Medulla oblongata (tissue), 1 donor: ENCODE measurements around the gene STAT3.
"Not testable (repeated sequence)": the region's sequence is repeated elsewhere in the genome, so short reads cannot be mapped to it uniquely, and the experiment has no call there.

Source experiments
- DNase-seq: peaks from one replicate; pipeline ENCODE4 v3.0.0-alpha.2; 2015; ENCODE audit errors: extremely low spot score

Gene STAT3

GRCh38 chr17:42348104-42348503 is 40.1 kb downstream of the STAT3 start:
- DNase-seq = no peak

DNA sequence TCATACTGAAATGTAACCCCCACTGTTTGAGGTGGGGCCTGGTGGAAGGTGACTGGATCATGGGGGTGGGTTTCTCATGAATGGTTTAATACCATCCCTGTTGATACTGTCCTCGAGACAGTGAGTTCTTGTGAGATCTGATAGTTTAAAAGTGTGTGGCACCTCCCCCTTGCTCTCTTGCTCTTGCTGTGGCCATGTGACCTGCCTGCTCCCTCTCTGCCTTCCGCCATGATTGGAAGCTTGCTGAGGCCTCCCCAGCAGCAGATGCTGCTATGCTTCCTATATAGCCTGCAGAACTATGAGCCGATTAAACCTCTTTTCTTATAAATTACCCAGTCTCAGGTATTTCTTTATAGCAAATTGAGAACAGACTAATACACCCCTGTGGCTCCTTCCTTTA is 40.6 kb downstream of the STAT3 start:
- DNase-seq = no peak

- no peak for DNase-seq
Observed at GRCh38 chr17:42347198-42347597, 41.0 kb downstream of the STAT3 start.

GRCh38 chr17:42346481-42346880 is 41.8 kb downstream of the STAT3 start:
- DNase-seq = peak; percentile 51

DNA sequence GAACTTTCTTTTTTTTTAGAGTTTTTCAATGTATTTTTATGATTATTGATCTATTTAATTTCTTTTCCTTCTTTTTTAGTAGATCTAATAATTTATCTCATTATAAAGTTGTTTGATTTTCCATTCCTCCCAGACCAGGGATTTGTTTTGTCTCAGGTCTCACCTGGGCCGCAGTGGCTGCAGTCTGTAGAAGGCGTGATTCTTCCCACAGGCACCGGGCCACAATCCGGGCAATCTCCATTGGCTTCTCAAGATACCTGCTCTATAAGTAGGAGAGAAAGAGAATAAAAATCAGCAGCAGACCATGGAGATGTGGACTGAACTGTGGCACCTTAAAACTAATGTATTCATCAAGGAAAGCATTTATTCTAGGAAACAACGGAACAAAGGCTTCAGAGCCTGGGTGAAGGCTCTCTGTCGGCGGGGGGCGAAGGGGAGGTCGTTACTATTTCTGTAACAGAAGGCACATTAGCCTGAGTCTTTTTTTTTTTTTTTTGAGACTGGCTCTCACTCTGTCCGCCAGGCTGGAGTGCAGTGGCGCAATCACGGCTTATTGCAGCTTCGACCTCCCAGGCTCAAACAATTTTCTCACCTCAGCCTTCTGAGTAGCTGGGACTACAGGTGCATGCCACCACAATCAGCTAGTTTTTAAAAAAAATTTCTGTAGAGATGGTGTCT is 42.7 kb downstream of the STAT3 start:
- peak; percentile 40 for DNase-seq

DNA sequence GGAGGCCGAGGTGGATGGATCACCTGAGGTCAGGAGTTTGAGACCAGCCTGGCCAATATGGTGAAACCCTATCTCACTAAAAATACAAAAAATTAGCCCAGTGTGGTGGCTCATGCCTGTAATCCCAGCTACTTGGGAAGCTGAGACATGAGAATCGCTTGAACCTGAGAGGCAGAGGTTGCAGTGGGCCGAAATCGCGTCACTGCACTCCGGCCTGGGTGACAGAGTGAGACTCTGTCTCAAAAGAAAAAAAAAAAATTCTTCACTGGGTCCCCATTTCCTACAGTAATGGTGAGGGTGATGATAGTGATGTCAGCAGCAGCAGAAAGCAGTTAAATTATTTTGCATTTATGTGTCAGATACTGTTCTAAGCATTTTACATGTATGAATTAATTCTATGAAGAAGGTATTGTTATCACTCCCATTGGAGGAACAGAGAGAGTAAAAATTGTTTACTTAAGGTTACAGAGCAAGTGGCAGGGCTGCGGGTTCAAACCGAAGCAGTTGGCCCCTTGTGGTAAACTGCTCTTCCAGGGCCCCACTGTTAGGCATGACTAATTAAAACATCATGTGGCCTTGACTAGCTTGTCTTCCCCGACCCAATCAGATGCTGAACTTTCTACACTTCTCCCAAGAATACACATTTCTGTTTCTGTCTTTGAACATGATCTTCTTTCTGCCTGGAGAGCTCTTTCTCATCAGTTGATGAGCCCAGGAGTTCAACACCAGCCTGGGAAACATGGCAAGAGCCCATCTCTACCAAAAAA is 45.8 kb downstream of the STAT3 start:
- no peak for DNase-seq

- no peak for DNase-seq
Observed at GRCh38 chr17:42341568-42341967, 46.7 kb downstream of the STAT3 start.

DNA sequence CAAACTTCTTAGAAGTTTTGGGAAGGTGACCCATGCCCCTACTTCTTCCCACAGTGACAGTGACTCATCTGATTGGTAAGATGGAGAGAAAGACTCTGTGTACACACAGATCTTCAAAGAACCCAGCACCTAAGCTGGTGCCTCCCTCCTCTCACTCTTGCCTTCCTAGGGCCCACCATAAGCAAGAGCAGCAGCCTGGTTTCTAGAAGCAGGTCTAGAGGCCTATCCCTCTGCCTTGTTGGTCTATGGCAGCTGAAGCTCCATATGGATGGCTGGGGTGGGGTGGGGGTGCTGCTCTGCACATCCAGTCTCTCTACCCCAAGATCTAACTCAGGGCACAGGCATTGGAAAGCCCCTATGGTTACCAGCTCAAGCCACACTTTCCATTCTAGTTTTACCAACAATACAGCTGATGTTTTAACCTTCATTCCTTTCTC is 47.5 kb downstream of the STAT3 start:
- no peak for DNase-seq

DNA sequence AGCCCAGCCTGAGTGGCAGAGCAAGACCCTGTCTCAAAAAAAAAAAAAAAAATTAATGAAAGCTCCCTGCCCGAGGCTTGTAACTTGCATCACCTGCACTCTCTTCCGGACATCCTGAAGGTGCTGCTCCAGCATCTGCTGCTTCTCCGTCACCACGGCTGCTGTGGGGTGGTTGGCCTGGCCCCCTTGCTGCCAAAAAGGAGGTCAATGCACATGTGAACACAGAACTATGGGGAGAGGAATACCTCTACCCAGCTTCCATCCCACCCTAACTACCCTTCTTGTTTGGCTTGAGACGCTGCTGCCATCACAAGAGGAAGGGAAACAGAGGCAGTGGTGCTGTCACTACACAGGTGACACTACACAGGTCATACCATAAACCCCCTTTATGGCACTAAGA is 49.0 kb downstream of the STAT3 start:
- no peak for DNase-seq

DNA sequence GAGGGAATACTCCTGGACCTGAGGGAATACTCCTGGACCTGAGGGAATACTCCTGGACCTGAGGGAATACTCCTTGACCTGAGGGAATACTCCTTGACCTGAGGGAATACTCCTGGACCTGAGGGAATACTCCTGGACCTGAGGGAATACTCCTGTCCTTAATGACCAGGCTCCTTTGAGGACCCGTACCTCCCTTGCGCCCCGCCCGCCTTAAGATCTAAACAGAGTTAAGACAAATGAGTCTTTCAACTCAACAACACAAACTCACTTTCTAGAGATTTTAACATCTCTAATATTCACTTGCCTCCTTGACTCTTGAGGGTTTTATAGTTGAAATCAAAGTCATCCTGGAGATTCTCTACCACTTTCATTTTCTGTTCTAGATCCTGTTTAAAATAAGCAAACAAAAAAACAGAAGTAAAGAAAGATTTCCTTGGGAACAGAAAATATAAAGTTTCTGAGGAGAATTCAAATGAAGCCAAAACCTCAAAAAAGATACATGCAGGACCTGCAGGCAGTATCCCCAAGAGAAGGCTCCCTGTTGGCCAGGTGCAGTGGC is 49.7 kb downstream of the STAT3 start:
- no peak for DNase-seq

DNA sequence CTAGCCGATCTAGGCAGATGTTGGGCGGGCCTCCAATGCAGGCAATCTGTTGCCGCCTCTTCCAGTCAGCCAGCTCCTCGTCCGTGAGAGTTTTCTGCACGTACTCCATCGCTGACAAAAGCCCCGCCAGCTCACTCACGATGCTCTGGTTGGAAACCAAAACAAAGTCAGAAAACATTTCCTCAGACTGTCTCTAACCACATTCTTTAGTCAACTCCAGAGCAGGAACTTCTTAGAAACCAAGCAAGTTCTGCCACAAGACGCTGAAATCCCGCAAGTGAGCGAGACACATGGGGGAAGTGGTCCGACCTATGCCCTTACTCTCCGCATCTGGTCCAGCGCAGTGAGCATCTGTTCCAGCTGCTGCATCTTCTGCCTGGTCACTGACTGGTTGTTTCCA is 50.8 kb downstream of the STAT3 start:
- peak; percentile 56 for DNase-seq

GRCh38 chr17:42334677-42335076 is 53.6 kb downstream of the STAT3 start:
- DNase-seq = no peak

GRCh38 chr17:42333053-42333452 is 55.2 kb downstream of the STAT3 start:
- no peak for DNase-seq

GRCh38 chr17:42329025-42329976 is 58.9 kb downstream of the STAT3 start:
- peak; percentile 53 for DNase-seq

GRCh38 chr17:42325026-42325425 is 63.2 kb downstream of the STAT3 start:
- no peak for DNase-seq

GRCh38 chr17:42323268-42323773 is 64.9 kb downstream of the STAT3 start:
- DNase-seq = no peak

- peak; percentile 97 for DNase-seq
Observed at GRCh38 chr17:42322382-42323267, 65.6 kb downstream of the STAT3 start.

DNA sequence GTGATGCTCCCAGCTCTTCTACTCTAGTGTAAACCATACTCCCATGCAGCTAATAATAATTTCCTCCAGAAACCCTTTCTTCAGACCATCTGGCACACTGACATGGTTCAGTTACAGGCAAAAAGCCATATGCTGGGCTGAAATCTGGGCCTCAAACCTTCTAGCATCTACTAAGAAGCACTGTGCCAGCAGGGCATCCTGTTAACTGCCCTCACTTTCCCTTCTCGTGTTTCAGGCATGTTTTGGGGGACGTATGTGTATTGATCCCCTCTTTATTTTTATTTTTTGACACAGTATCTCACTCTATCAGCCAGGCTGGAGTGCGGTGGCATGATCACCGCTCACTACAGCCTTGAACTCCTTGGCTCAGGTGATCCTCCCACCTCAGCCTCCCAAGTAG is 66.7 kb downstream of the STAT3 start:
- DNase-seq = no peak

GRCh38 chr17:42317967-42318366 is 70.3 kb downstream of the STAT3 start:
- not testable (repeated sequence) for DNase-seq

DNA sequence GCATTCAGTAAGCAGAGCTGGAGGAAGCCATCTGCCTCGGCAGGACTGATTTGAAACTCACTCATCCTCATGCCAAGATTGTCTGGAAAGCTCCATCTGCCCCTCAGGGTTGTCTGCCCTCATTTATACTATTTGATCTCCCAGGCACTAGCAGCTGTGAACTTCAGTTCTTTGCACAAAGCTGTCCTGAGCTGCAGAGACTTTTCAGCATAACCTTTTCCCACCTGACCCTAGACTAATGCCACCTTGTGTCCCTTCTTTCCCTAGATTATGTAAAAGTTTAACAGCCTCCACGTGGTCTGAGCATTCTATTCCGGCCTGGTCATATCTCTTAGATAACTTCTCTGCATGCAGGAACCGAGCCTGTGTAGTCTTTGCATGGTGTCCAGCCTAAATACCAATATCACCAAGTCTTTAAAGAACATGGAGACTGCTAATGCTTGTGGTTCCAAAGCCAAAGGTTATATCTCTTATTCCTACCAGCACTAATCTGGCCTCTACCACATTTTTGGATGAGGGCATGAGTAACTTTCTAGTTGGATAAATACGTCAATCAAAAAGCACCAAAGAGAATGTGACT is 70.9 kb downstream of the STAT3 start:
- no peak for DNase-seq
